ENCODE measurements around the gene STK24.
"Not testable (repeated sequence)": the region's sequence is repeated elsewhere in the genome, so short reads cannot be mapped to it uniquely, and the experiment has no call there.

STK24 gene

GRCh38 chr13:98581971-98582702 lies 5.2 kb upstream of the STK24 start:
- no peak for DNase-seq

DNA sequence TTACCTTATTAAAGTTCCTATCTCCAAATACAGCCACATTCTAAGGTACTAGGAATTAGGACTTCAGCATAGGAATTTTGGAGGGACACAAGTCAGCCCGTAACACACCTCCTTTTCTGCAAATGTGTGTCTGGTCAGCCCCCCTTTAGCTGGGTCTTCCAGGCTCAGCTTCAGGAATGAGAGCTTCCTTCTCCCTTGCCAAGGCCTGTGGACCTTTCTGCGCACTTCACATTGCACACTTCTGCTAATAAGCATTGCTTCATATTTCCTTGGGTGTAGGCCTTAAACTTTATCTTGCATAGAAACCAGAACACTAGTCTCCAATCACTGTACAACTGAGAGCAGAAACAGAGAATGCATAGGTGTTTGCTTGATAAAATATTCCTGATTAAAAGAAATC lies 4.5 kb upstream of the STK24 start:
- no peak for DNase-seq

DNA sequence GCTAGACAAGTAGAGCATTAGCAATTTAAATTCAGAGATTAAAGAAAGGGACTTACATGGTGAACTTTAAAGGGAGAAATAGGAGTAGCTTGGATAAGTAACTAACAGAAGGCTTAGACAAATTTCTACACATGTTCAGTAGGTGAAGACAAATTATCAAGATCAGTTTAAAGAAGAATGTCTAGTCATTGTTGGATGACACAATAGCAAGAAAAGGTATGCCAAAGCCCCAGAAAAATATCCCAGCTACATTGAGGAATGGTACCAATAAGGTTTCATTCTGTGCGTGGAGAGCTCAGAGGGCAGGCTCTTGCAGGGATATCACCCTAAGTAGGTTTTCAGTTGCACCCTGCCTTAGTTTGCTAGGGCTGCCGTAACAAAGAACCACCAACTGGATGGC lies 3.5 kb upstream of the STK24 start:
- DNase-seq: no peak

DNA sequence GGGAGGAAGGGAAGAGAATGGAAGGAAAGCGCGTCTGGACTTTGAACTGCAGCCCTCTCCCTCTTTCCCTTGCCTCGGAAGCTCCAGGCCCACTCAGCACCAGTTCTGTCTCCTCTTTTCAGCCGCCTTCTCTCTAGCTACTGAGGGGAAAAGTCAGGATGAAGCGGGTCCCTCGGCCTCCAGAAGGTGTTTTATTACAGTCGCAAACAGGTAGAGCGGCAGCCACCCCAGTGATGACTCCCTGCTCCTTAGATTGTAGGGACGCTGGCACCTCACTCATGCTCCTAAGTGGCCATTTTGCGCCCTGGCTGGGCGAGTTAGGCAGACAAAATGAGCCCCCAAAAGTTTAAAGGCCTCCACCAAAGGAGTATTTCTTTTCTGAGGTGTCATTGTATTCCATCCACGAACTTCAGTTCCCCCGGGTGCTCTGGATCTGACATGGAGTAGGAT lies 954 bp upstream of the STK24 start:
- DNase-seq: no peak

DNA sequence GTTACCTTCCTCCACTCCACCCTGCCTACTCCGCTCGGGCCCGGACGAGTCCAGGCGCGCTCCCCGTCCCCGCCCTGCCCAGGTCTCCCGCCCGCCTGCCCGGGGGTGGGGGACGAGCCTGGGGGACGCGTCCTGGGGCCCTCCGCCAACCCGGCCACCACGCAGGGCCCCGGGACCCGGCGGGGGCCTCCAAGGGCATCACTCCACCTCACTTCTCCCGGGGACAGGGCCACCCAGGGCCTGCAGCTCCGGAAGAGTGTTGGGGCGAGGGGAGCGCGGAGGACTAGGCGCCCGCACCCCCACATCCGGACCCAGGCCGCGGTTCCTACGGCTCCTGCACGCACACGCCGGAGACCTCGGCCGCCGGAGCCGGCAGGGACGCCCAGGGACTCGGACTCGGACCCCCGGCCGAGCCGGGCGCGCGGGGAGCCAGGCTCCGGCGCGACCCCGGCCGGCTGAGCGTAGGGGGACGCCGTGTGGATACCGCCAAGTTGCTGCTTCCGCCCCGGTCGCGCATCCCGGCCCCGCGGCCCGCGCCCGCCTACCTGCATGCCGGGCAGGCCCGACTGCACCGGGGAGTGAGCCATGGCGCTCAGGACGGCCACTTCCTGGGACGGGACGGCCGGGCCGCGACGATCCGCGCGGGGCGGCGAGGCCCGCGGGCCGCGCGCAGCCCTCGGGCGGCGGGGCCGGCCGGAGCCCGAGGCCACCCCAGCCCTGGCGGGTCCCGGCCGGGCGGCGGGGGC lies 534 bp downstream of the STK24 start:
- DNase-seq: peak; percentile 38

- DNase-seq: no peak
Observed at GRCh38 chr13:98575904-98576199, 1.1 kb downstream of the STK24 start.

DNA sequence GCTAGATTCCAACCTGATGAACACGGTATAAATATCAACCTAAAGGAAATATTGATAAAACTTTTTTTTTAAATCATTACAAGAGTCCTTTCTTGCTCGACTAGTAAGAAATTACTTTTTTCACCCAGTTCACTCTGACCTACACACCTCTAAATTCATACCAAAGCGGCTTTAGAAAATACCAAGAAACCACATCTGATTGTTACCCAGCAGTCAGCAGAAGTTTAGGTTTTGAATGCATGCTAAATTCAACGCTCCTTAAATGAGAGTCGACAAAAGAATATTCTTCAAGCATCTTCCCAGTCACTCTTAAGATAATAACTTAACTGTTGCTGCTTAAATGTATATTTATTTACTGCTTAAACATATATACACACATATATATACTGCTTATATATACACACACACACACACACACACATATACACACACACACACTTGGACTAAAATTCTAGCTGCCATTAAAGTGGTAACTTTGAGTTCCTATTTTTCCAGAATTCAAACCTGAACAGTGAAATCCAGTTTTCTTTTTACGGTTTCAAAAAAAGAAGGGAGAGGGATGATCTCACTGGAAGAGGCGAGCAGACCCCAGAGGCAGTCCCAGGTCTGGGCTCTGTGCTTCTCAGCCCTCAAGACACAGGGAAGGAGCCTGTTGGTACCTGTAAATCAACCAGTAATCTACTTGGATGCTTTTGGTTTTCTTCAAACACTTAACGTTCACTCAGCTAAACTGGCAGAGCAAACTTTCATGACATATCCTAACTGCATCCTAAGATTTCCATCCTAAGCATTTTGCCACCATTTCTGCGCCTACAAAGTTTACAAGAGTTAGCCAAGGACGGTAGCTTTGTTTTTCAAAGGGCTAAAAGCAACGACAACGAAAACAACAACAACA lies 1.7 kb downstream of the STK24 start:
- peak; percentile 48 for DNase-seq

GRCh38 chr13:98571955-98572662 lies 4.8 kb downstream of the STK24 start:
- DNase-seq: no peak

DNA sequence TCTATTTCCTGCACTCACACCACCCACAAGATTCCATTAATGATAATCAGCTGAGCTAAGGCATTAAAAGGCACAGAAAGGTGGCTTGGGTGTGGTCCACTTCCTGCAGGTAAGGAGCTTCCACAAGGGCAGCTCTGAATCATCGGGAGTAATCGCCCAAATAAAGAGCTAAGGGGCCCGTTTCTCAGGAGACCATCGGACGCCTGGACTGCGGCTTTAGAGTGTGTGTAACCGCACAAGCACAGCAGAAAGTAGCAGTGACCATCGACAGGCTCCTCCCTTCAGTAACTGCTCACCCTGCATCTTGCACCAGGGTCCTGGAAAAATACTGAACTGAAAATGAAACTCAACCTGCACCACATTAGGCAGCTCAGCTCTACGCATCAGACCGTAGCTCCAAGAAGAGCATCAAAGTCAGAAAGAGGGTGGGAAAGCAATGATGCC lies 6.0 kb downstream of the STK24 start:
- DNase-seq: peak; percentile 65

GRCh38 chr13:98569494-98570367 lies 7.2 kb downstream of the STK24 start:
- not testable (repeated sequence) for DNase-seq

- DNase-seq: no peak
Observed at GRCh38 chr13:98568918-98569317, 8.0 kb downstream of the STK24 start.

GRCh38 chr13:98567140-98567539 lies 9.8 kb downstream of the STK24 start:
- no peak for DNase-seq

DNA sequence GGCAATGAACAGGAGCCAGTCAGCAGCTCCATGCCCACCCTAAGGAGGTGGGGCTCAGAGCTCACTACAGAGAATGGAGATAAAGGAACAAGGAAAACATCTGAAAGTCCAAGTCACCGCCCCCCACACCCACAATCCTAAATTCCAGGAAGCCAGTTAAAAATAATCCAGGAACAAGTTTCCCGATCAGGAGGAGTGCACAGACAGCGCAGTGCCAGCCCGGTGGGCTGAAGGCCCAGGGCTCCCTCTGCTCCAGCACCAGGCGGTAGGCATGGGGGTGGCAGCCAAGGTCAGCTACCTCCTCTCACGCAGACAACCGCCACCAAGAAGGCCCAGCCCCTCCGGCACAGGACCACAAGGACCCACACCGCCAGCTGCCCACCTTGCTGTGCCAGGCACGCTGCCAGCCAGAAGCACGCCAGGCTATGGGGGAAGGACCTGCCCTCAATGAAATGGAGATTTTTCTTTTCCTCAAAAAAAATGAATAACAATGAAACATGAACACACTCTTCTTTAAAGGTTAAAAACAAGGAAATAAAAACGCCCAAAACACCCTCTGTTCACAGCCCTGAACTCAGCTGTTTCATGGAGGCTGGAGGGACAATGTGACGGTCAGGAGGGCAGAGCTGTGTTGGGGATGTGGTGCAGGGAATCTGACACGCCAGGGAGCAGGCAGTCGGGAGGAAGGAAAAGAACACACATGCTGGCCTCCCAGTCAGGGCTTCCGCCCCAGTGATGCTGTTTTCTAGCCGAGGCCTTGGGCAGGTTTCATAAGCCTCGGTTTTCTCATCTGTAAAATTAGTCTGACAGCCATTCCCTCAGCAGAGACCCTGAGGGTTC lies 11.0 kb downstream of the STK24 start:
- no peak for DNase-seq

- DNase-seq: no peak
Observed at GRCh38 chr13:98564204-98564603, 12.7 kb downstream of the STK24 start.

DNA sequence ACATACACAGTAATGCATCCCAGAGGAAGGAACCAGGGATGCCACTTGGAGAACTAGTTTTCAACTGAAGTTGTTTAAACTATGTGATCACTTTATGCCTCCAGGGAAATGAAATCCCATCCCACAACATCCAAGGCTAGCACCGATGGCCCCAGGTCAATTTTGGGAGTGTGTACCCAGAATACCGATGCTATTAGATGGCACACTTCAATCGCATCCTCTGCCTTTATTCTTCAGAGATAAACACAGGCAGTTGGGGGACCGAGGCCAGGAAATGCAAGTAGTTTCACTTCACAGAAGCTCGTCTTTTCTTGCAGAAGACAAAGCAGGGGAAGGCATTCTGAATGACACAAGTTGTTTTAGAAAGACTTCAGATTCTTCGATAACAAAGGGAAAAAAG lies 13.8 kb downstream of the STK24 start:
- peak; percentile 66 for DNase-seq

- DNase-seq: no peak
Observed at GRCh38 chr13:98559169-98559568, 17.7 kb downstream of the STK24 start.

GRCh38 chr13:98557937-98558792 lies 18.7 kb downstream of the STK24 start:
- no peak for DNase-seq

DNA sequence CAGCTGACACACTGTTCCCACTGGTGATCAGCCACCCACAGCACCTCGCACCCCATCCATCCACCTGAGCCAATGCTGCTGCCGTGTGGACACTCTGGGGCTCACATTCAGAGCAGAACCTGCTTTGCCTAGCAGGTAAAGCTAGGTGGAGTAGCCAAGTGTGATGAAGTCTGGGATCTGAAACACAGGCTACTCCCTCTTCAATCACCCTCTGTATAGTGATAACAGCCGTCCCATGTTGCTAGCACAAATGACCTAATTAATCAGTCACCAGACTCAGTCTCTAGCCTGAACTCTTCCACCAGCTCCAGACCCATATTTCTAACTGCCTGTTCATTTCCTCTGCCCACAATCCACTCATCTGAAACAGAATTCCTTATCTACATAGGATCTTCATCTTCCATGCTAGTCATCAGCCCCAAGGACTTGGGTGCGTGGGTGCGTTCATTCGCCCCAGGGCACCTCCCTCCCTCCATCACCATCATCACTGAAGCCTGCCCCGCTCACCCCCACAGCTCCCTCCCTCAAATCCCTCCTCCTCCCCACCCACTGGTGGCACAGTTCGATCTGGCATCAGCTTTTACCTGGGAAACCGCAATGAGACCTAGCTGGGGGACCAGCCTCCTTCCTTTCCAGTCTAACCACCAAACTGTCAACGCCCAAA lies 19.8 kb downstream of the STK24 start:
- peak; percentile 63 for DNase-seq

GRCh38 chr13:98556142-98556816 lies 20.6 kb downstream of the STK24 start:
- DNase-seq: no peak
